OCI-LY7 (cell line): ENCODE results near the gene POU3F2. TPM values are rescaled to one million over a fixed set of nuclear protein-coding genes. Genes with fewer than 3 reads are reported as not detected.

Source experiments
- BruUV-seq: library from RNA; stranded (reverse); fragments of 400-500 nt; replicated peaks from 2 replicates; lab custom pipeline; 2021; lab: Mats Ljungman, UMichigan
- CTCF ChIA-PET: fragments of 300-600 bp; sonication (Branson Sonifier 250); formaldehyde crosslinking; loops from one replicate; lab custom pipeline; 2022; ENCODE audit warnings: antibody characterized with exemption; ENCODE audit not compliant: unreplicated experiment; lab: Charles Lee
- POLR2A ChIA-PET: fragments of 300-600 bp; sonication (Branson Sonifier 250); formaldehyde crosslinking; loops from one replicate; lab custom pipeline; 2022; ENCODE audit warnings: antibody characterized with exemption; lab: Charles Lee
- DNase-seq: peaks from one replicate; pipeline ENCODE4 v3.0.0-alpha.2; 2015; ENCODE audit warnings: low spot score
- H2AFZ ChIP-seq: fragments of 200-600 bp; sonication (generic), shearing (Covaris generic); 2 replicates; pipeline ENCODE4 v1.6.1; 2014; ENCODE audit warnings: mild to moderate bottlenecking, antibody characterized with exemption, low read length, moderate library complexity
- H3K27ac ChIP-seq: fragments of 200-600 bp; sonication (generic); 2 replicates; pipeline ENCODE4 v1.5.1; 2014; ENCODE audit warnings: mixed run types, low read depth, mild to moderate bottlenecking, moderate library complexity, low read length, inconsistent platforms; ENCODE audit not compliant: poor library complexity, severe bottlenecking
- H3K36me3 ChIP-seq: fragments of 200-600 bp; sonication (generic); 2 replicates; pipeline ENCODE4 v1.6.1; 2014; ENCODE audit warnings: mild to moderate bottlenecking, antibody characterized with exemption, low read length, moderate library complexity, mixed read lengths; ENCODE audit not compliant: insufficient read depth
- H3K4me1 ChIP-seq: fragments of 200-600 bp; sonication (generic); 2 replicates; pipeline ENCODE4 v1.5.1; 2014; ENCODE audit warnings: mild to moderate bottlenecking, low read length; ENCODE audit not compliant: insufficient read depth, poor library complexity, severe bottlenecking
- H3K4me2 ChIP-seq: fragments of 200-600 bp; sonication (generic); 2 replicates; pipeline ENCODE4 v1.6.1; 2014; ENCODE audit warnings: mild to moderate bottlenecking, low read length
- H3K4me3 ChIP-seq: fragments of 200-600 bp; sonication (generic); 2 replicates; pipeline ENCODE4 v1.5.1; 2014; ENCODE audit warnings: mild to moderate bottlenecking, low read depth, low read length; ENCODE audit not compliant: poor library complexity, severe bottlenecking
- H3K79me2 ChIP-seq: fragments of 200-600 bp; sonication (generic); 2 replicates; pipeline ENCODE4 v1.6.1; 2016; ENCODE audit warnings: low read depth, mild to moderate bottlenecking, low read length, moderate library complexity, mixed read lengths; ENCODE audit not compliant: insufficient read depth
- H3K9me2 ChIP-seq: fragments of 200-600 bp; sonication (generic); 2 replicates; pipeline ENCODE4 v1.6.1; 2016; ENCODE audit warnings: mild to moderate bottlenecking, low read length, mixed read lengths; ENCODE audit not compliant: insufficient read depth
- H3K9me3 ChIP-seq: fragments of 200-600 bp; sonication (generic); 2 replicates; pipeline ENCODE4 v1.6.1; 2014; ENCODE audit warnings: mild to moderate bottlenecking, mixed run types, low read length, mixed read lengths
- H4K20me1 ChIP-seq: fragments of 200-600 bp; sonication (generic); 2 replicates; pipeline ENCODE4 v1.6.1; 2014; ENCODE audit warnings: mild to moderate bottlenecking, antibody characterized with exemption, low read length, moderate library complexity, mixed read lengths; ENCODE audit not compliant: insufficient read depth
- EZH2phosphoT487 ChIP-seq: fragments of 200-600 bp; sonication (generic); IDR thresholded peaks from 2 replicates; pipeline ENCODE4 v1.6.1; 2018; ENCODE audit warnings: low read depth, borderline replicate concordance, mild to moderate bottlenecking, mixed run types, antibody characterized with exemption, low read length, moderate library complexity, mixed read lengths
- intact Hi-C: fragments of 100-400 bp; cut with micrococcal nuclease; formaldehyde crosslinking; loops from one replicate; pipeline ENCODE4 v1.10.0; 2022; ENCODE audit not compliant: unreplicated experiment
- total RNA-seq, 2 experiments: library from RNA; depleted of rRNA in 1 of 2; stranded (reverse); fragments of >200 nt in 1 of 2; shearing (Covaris generic) in 1 of 2; gene quantifications; 2 replicates each; pipeline ENCODE4 v1.2.3, GENCODE V29; 2014 to 2022
- TF ChIP-seq, protein P1 (sequence below): fragments of 200-600 bp; sonication (generic); conservative IDR thresholded peaks from 2 replicates; pipeline ENCODE4 v1.5.1; 2014; ENCODE audit warnings: mild to moderate bottlenecking, antibody characterized with exemption, low read length, moderate library complexity, mixed read lengths

Gene POU3F2
- total RNA-seq, 2 experiments from 2014 or later, result not detected

DNA sequence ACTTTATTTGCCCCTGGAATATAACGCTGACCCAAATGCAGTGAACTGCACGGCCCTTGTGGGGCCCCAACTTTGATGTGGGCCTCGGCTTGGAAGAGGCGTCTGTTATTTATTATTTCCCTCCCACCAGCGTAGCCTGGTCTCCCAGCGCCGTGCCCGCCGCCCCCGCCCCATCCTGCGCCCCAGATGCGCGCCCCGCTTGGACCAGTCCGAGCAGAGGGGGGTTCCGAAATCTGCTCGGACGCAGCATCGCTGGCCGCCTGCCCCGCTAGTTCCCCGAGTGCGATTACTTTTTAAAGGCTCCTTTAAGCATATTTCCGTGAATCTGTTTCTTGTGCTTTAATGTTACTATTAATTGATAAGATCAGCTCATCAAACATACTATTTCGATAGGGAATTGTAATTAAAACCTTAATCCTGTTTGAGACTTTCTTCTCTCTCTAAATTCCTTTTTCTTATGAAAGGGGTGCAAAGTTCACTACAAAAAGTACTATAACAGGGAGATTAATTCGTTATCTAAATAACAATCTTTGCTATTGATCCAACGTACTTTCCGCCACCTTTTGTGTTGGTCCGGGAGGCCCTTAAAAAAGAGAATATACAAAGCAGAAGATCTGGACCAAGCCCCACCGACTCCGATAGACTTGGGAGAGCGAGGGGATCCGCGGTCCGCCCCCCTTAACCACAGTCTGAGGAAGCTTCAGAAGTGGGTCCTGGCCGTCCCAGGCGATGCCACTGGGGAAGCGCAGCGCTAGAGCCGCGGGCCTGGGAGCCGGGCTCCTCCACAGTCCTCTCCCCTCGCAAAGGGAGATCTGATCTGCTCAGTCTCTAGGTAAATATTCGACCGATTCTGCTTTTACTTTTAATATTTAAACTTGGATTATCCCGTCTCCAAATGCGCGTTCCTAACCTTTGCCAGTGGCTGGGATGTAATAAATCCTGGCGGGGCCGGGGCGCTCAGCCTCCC is 10.2 kb downstream of the POU3F2 start:
- Histone ChIP-seq H3K27ac (no peak overlapping the region), H2AFZ (no peak overlapping the region), H3K9me2 (no peaks in the 10 kb centered on the region), H4K20me1 (no peaks in the 10 kb centered on the region), H3K36me3 (no peaks in the 10 kb centered on the region), H3K4me1 (peaks cover 6% of the 10 kb centered on the region), H3K4me2 (peak overlapping the region; percentile 48; the same call in 1 of the 2 replicates), H3K79me2 (no peaks in the 10 kb centered on the region), H3K9me3 (no peaks in the 10 kb centered on the region), H3K4me3 (peak overlapping the region; percentile 21)
- DNase-seq, result no peak
- BruUV-seq, result no TSS peak
- POLR2A ChIA-PET, result no interaction called here
- TF ChIP-seq, protein P1, sequence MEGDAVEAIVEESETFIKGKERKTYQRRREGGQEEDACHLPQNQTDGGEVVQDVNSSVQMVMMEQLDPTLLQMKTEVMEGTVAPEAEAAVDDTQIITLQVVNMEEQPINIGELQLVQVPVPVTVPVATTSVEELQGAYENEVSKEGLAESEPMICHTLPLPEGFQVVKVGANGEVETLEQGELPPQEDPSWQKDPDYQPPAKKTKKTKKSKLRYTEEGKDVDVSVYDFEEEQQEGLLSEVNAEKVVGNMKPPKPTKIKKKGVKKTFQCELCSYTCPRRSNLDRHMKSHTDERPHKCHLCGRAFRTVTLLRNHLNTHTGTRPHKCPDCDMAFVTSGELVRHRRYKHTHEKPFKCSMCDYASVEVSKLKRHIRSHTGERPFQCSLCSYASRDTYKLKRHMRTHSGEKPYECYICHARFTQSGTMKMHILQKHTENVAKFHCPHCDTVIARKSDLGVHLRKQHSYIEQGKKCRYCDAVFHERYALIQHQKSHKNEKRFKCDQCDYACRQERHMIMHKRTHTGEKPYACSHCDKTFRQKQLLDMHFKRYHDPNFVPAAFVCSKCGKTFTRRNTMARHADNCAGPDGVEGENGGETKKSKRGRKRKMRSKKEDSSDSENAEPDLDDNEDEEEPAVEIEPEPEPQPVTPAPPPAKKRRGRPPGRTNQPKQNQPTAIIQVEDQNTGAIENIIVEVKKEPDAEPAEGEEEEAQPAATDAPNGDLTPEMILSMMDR, result no peak
- no peak for TF ChIP-seq EZH2phosphoT487
- intact Hi-C loops, result loop anchor here (2.0 kb wide), 1 partner anchor 1348 kb away; no protein-coding TSS in a partner anchor
- CTCF ChIA-PET, result no interaction called here

DNA sequence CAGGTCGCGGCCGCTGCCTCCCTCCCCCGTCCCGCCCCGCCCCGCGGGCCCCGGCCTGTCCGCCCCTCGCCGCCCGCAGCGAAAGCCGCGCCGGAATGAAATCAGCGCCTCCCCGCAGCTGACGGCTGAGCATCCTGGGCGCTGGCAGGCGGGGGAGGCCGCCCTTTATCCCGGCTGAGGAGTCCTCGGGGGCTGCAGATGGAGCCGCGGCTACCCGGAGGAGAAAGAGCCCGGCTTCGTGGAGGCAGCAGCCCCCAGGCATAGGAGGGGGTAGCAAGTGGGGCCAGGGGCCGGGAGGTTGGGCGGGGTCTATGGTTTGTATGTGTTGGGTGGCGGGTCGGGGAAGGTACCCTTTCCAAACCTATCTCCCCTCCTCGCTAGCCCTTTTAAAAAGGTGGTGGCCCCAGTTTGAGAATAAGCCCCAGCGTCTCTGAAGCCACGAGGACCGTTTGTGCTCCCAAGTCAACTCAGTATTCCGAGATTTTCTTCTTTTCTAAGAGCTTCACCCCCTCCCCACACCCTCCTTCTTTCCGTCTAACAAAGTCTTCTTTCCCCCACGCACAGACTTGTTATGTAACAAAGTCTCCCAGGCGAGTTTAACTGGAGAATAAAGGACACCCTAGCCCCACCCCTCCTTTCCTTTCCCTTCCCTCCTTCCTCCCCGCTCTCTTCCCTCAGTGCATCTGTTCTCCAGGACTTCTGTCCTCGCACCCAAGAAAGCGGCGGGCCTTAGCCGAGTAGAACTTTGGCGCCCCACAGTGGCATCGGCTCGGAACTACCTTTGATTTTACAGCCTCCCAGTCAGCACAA is 11.0 kb downstream of the POU3F2 start:
- POLR2A ChIA-PET, result no interaction called here
- H4K20me1 ChIP-seq, result no peaks in the 10 kb centered on the region
- no peaks in the 10 kb centered on the region for H3K9me3 ChIP-seq
- H3K4me2 ChIP-seq, result peak overlapping the region; percentile 48
- no peaks in the 10 kb centered on the region for H3K36me3 ChIP-seq
- peak; percentile 68 for DNase-seq
- no peaks in the 10 kb centered on the region for H3K9me2 ChIP-seq
- peaks cover 6% of the 10 kb centered on the region for H3K4me1 ChIP-seq
- intact Hi-C loops, result loop anchor here (2.0 kb wide), 1 partner anchor 1349 kb away; no protein-coding TSS in a partner anchor
- TF ChIP-seq EZH2phosphoT487, result no peak
- TF ChIP-seq, protein P1, result peak; percentile 91
- H2AFZ ChIP-seq, result no peak overlapping the region
- no peaks in the 10 kb centered on the region for H3K79me2 ChIP-seq
- no TSS peak for BruUV-seq
- CTCF ChIA-PET, result no interaction called here
- peak overlapping the region; percentile 21 for H3K4me3 ChIP-seq
- H3K27ac ChIP-seq, result no peak overlapping the region
